ENCODE data around the gene MTCH1.

MTCH1 gene

GRCh38 chr6:37022135-37022863 lies 36.3 kb upstream of the MTCH1 start:
- Histone ChIP-seq H3K4me1 (ENCODE audit: control insufficient read depth, insufficient read depth, low read length) (peaks cover 5% of the 10 kb centered on the region), H3K9ac (ENCODE audit: low read length) (no peak overlapping the region), H3K27ac (ENCODE audit: low read depth, low read length) (no peak overlapping the region), H3K27me3 (ENCODE audit: control insufficient read depth, insufficient read depth, low read length) (no peaks in the 10 kb centered on the region), H3K4me3 (ENCODE audit: low read length) (no peak overlapping the region), H3K36me3 (ENCODE audit: control insufficient read depth, insufficient read depth, low read length) (no peaks in the 10 kb centered on the region)

GRCh38 chr6:37021356-37022129 lies 35.5 kb upstream of the MTCH1 start:
- Histone ChIP-seq H3K4me1 (ENCODE audit: control insufficient read depth, insufficient read depth, low read length) (peaks cover 5% of the 10 kb centered on the region), H3K36me3 (ENCODE audit: control insufficient read depth, insufficient read depth, low read length) (no peaks in the 10 kb centered on the region), H3K4me3 (ENCODE audit: low read length) (no peak overlapping the region), H3K9ac (ENCODE audit: low read length) (no peak overlapping the region), H3K27me3 (ENCODE audit: control insufficient read depth, insufficient read depth, low read length) (no peaks in the 10 kb centered on the region), H3K27ac (ENCODE audit: low read depth, low read length) (no peak overlapping the region)

- no peak overlapping the region for H3K27ac ChIP-seq (ENCODE audit: low read depth, low read length)
- H3K4me1 ChIP-seq (ENCODE audit: control insufficient read depth, insufficient read depth, low read length) = peaks cover 5% of the 10 kb centered on the region
- H3K27me3 ChIP-seq (ENCODE audit: control insufficient read depth, insufficient read depth, low read length) = no peaks in the 10 kb centered on the region
- H3K4me3 ChIP-seq (ENCODE audit: low read length) = no peak overlapping the region
- no peaks in the 10 kb centered on the region for H3K36me3 ChIP-seq (ENCODE audit: control insufficient read depth, insufficient read depth, low read length)
- H3K9ac ChIP-seq (ENCODE audit: low read length) = no peak overlapping the region
Observed at GRCh38 chr6:37020812-37021211, 34.8 kb upstream of the MTCH1 start.

- no peaks in the 10 kb centered on the region for H3K27me3 ChIP-seq (ENCODE audit: control insufficient read depth, insufficient read depth, low read length)
- no peak overlapping the region for H3K9ac ChIP-seq (ENCODE audit: low read length)
- no peak overlapping the region for H3K4me3 ChIP-seq (ENCODE audit: low read length)
- H3K27ac ChIP-seq (ENCODE audit: low read depth, low read length) = no peak overlapping the region
- no peaks in the 10 kb centered on the region for H3K36me3 ChIP-seq (ENCODE audit: control insufficient read depth, insufficient read depth, low read length)
- peaks cover 5% of the 10 kb centered on the region for H3K4me1 ChIP-seq (ENCODE audit: control insufficient read depth, insufficient read depth, low read length)
Observed at GRCh38 chr6:37020381-37020780, 34.4 kb upstream of the MTCH1 start.

GRCh38 chr6:37019065-37019450 lies 33.1 kb upstream of the MTCH1 start:
- Histone ChIP-seq H3K9ac (ENCODE audit: low read length) (no peak overlapping the region), H3K27ac (ENCODE audit: low read depth, low read length) (no peak overlapping the region), H3K4me3 (ENCODE audit: low read length) (no peak overlapping the region), H3K4me1 (ENCODE audit: control insufficient read depth, insufficient read depth, low read length) (peaks cover 5% of the 10 kb centered on the region), H3K36me3 (ENCODE audit: control insufficient read depth, insufficient read depth, low read length) (no peaks in the 10 kb centered on the region), H3K27me3 (ENCODE audit: control insufficient read depth, insufficient read depth, low read length) (no peaks in the 10 kb centered on the region)

GRCh38 chr6:37018198-37019064 lies 32.4 kb upstream of the MTCH1 start:
- no peak overlapping the region for H3K9ac ChIP-seq (ENCODE audit: low read length)
- H3K36me3 ChIP-seq (ENCODE audit: control insufficient read depth, insufficient read depth, low read length) = no peaks in the 10 kb centered on the region
- H3K4me3 ChIP-seq (ENCODE audit: low read length) = no peak overlapping the region
- H3K27me3 ChIP-seq (ENCODE audit: control insufficient read depth, insufficient read depth, low read length) = no peaks in the 10 kb centered on the region
- H3K27ac ChIP-seq (ENCODE audit: low read depth, low read length) = peak overlapping the region; percentile 1
- H3K4me1 ChIP-seq (ENCODE audit: control insufficient read depth, insufficient read depth, low read length) = peaks cover 5% of the 10 kb centered on the region

- Histone ChIP-seq H3K36me3 (ENCODE audit: control insufficient read depth, insufficient read depth, low read length) (no peaks in the 10 kb centered on the region), H3K9ac (ENCODE audit: low read length) (no peak overlapping the region), H3K4me1 (ENCODE audit: control insufficient read depth, insufficient read depth, low read length) (peaks cover 5% of the 10 kb centered on the region), H3K27ac (ENCODE audit: low read depth, low read length) (peak overlapping the region; percentile 1), H3K27me3 (ENCODE audit: control insufficient read depth, insufficient read depth, low read length) (no peaks in the 10 kb centered on the region), H3K4me3 (ENCODE audit: low read length) (no peak overlapping the region)
Observed at GRCh38 chr6:37017606-37018197, 31.7 kb upstream of the MTCH1 start.

- H3K9ac ChIP-seq (ENCODE audit: low read length) = no peak overlapping the region
Observed at GRCh38 chr6:37016995-37017394, 31.0 kb upstream of the MTCH1 start.

GRCh38 chr6:37015532-37015931 lies 29.5 kb upstream of the MTCH1 start:
- Histone ChIP-seq H3K36me3 (ENCODE audit: control insufficient read depth, insufficient read depth, low read length) (no peaks in the 10 kb centered on the region), H3K9ac (ENCODE audit: low read length) (no peak overlapping the region), H3K27ac (ENCODE audit: low read depth, low read length) (no peak overlapping the region), H3K27me3 (ENCODE audit: control insufficient read depth, insufficient read depth, low read length) (no peaks in the 10 kb centered on the region), H3K4me1 (ENCODE audit: control insufficient read depth, insufficient read depth, low read length) (peaks cover 5% of the 10 kb centered on the region), H3K4me3 (ENCODE audit: low read length) (no peak overlapping the region)

More at GRCh38 chr6:37016995-37017394, 31.0 kb upstream of the MTCH1 start:
- H3K4me3 ChIP-seq (ENCODE audit: low read length) = no peak overlapping the region
- H3K27me3 ChIP-seq (ENCODE audit: control insufficient read depth, insufficient read depth, low read length) = no peaks in the 10 kb centered on the region
- H3K36me3 ChIP-seq (ENCODE audit: control insufficient read depth, insufficient read depth, low read length) = no peaks in the 10 kb centered on the region
- H3K27ac ChIP-seq (ENCODE audit: low read depth, low read length) = no peak overlapping the region
- peaks cover 5% of the 10 kb centered on the region for H3K4me1 ChIP-seq (ENCODE audit: control insufficient read depth, insufficient read depth, low read length)

GRCh38 chr6:37014667-37015066 lies 28.7 kb upstream of the MTCH1 start:
- H3K4me3 ChIP-seq (ENCODE audit: low read length) = no peak overlapping the region
- H3K9ac ChIP-seq (ENCODE audit: low read length) = no peak overlapping the region
- H3K4me1 ChIP-seq (ENCODE audit: control insufficient read depth, insufficient read depth, low read length) = peaks cover 5% of the 10 kb centered on the region
- no peaks in the 10 kb centered on the region for H3K27me3 ChIP-seq (ENCODE audit: control insufficient read depth, insufficient read depth, low read length)
- no peaks in the 10 kb centered on the region for H3K36me3 ChIP-seq (ENCODE audit: control insufficient read depth, insufficient read depth, low read length)
- no peak overlapping the region for H3K27ac ChIP-seq (ENCODE audit: low read depth, low read length)

- Histone ChIP-seq H3K9ac (ENCODE audit: low read length) (no peak overlapping the region), H3K4me1 (ENCODE audit: control insufficient read depth, insufficient read depth, low read length) (no peaks in the 10 kb centered on the region), H3K27ac (ENCODE audit: low read depth, low read length) (no peak overlapping the region), H3K27me3 (ENCODE audit: control insufficient read depth, insufficient read depth, low read length) (no peaks in the 10 kb centered on the region), H3K36me3 (ENCODE audit: control insufficient read depth, insufficient read depth, low read length) (no peaks in the 10 kb centered on the region), H3K4me3 (ENCODE audit: low read length) (no peak overlapping the region)
Observed at GRCh38 chr6:37013516-37014491, 27.8 kb upstream of the MTCH1 start.
